H9 (cell line): Measurements from ENCODE around the gene SFXN5. TPM values are rescaled to one million over a fixed set of nuclear protein-coding genes. Genes with fewer than 3 reads are reported as not detected.

Source experiments
- DNase-seq: peaks from one replicate; pipeline ENCODE4 v3.0.0-alpha.2; 2017
- H2AFZ ChIP-seq: one replicate; pipeline ENCODE4 v1.6.1; 2013; ENCODE audit warnings: mild to moderate bottlenecking, low read length, control low read depth, moderate library complexity
- H2AK5ac ChIP-seq: 2 replicates; pipeline ENCODE4 v1.6.1; 2013; ENCODE audit warnings: low read length, control low read depth, mixed read lengths; ENCODE audit not compliant: insufficient read length
- H2BK120ac ChIP-seq: one replicate; pipeline ENCODE4 v1.6.1; 2013; ENCODE audit warnings: low read depth, mild to moderate bottlenecking, low read length, control low read depth, inconsistent platforms; ENCODE audit not compliant: poor library complexity, severe bottlenecking
- H2BK12ac ChIP-seq: 2 replicates; pipeline ENCODE4 v1.6.1; 2013; ENCODE audit warnings: low read length, control low read depth, mixed read lengths, low read depth; ENCODE audit not compliant: insufficient read length
- H2BK15ac ChIP-seq: 2 replicates; pipeline ENCODE4 v1.6.1; 2013; ENCODE audit warnings: low read depth, low read length, control low read depth
- H2BK20ac ChIP-seq: one replicate; pipeline ENCODE4 v1.6.1; 2013; ENCODE audit warnings: low read depth, mild to moderate bottlenecking, low read length, control low read depth, inconsistent platforms; ENCODE audit not compliant: poor library complexity, severe bottlenecking
- H2BK5ac ChIP-seq: 2 replicates; pipeline ENCODE4 v1.6.1; 2013; ENCODE audit warnings: low read length, control low read depth, mixed read lengths; ENCODE audit not compliant: insufficient read length
- H3K14ac ChIP-seq: 2 replicates; pipeline ENCODE4 v1.6.1; 2013; ENCODE audit warnings: low read length, control low read depth; ENCODE audit not compliant: insufficient read depth
- H3K18ac ChIP-seq: 2 replicates; pipeline ENCODE4 v1.6.1; 2013; ENCODE audit warnings: low read depth, mild to moderate bottlenecking, mixed read lengths, low read length, control low read depth; ENCODE audit not compliant: insufficient read length
- H3K23ac ChIP-seq: 2 replicates; pipeline ENCODE4 v1.6.1; 2013; ENCODE audit warnings: low read length, control low read depth, mixed read lengths, low read depth; ENCODE audit not compliant: insufficient read length
- H3K23me2 ChIP-seq: 2 replicates; pipeline ENCODE4 v1.6.1; 2013; ENCODE audit warnings: low read depth, mild to moderate bottlenecking, mixed read lengths, low read length, control low read depth; ENCODE audit not compliant: insufficient read length, poor library complexity, severe bottlenecking
- H3K27ac ChIP-seq: 2 replicates; pipeline ENCODE4 v1.5.1; 2013; ENCODE audit warnings: low read length, control low read depth, mixed read lengths, low read depth; ENCODE audit not compliant: insufficient read length
- H3K27me3 ChIP-seq: 2 replicates; pipeline ENCODE4 v1.6.1; 2013; ENCODE audit warnings: low read length, control low read depth, inconsistent platforms; ENCODE audit not compliant: insufficient read depth
- H3K4ac ChIP-seq: 2 replicates; pipeline ENCODE4 v1.6.1; 2013; ENCODE audit warnings: low read depth, mild to moderate bottlenecking, control low read depth, inconsistent platforms, low read length, moderate library complexity
- H3K4me1 ChIP-seq: 2 replicates; pipeline ENCODE4 v1.6.1; 2013; ENCODE audit warnings: low read length, control low read depth, inconsistent platforms; ENCODE audit not compliant: insufficient read depth
- H3K4me2 ChIP-seq: 2 replicates; pipeline ENCODE4 v1.6.1; 2013; ENCODE audit warnings: low read length, control low read depth, mixed read lengths; ENCODE audit not compliant: insufficient read length, insufficient read depth
- H3K56ac ChIP-seq: 2 replicates; pipeline ENCODE4 v1.6.1; 2013; ENCODE audit warnings: low read depth, mild to moderate bottlenecking, mixed read lengths, low read length, control low read depth; ENCODE audit not compliant: insufficient read length
- H3K79me1 ChIP-seq: 2 replicates; pipeline ENCODE4 v1.6.1; 2013; ENCODE audit warnings: low read depth, mild to moderate bottlenecking, moderate library complexity, low read length, control low read depth, inconsistent platforms; ENCODE audit not compliant: insufficient read depth, poor library complexity, severe bottlenecking
- H3K79me2 ChIP-seq: 2 replicates; pipeline ENCODE4 v1.6.1; 2013; ENCODE audit warnings: low read length, control low read depth, inconsistent platforms; ENCODE audit not compliant: insufficient read depth
- H3K9ac ChIP-seq: 2 replicates; pipeline ENCODE4 v1.6.1; 2013; ENCODE audit warnings: low read length, control low read depth, mixed read lengths; ENCODE audit not compliant: insufficient read length; ENCODE audit errors: extremely low read depth
- H3K9me3 ChIP-seq: one replicate; pipeline ENCODE4 v1.6.1; 2013; ENCODE audit warnings: low read depth, low read length, inconsistent platforms; ENCODE audit not compliant: control insufficient read depth
- H3T11ph ChIP-seq: one replicate; pipeline ENCODE4 v1.6.1; 2013; ENCODE audit warnings: mild to moderate bottlenecking, low read length, control low read depth, inconsistent platforms
- H4K20me1 ChIP-seq: one replicate; pipeline ENCODE4 v1.6.1; 2013; ENCODE audit not compliant: control insufficient read depth, insufficient read length, insufficient read depth
- H4K5ac ChIP-seq: 2 replicates; pipeline ENCODE4 v1.6.1; 2013; ENCODE audit warnings: low read depth, mild to moderate bottlenecking, mixed read lengths, low read length, control low read depth; ENCODE audit not compliant: insufficient read length
- H4K8ac ChIP-seq: replicated peaks from 2 replicates; pipeline ENCODE4 v1.6.1; 2013; ENCODE audit warnings: low read length, control low read depth, mixed read lengths, low read depth; ENCODE audit not compliant: insufficient read length
- H4K91ac ChIP-seq: 2 replicates; pipeline ENCODE4 v1.6.1; 2013; ENCODE audit warnings: low read depth, mild to moderate bottlenecking, moderate library complexity, mixed read lengths, low read length, control low read depth; ENCODE audit not compliant: insufficient read length
- H3K27ac Mint-ChIP-seq, 3 experiments: 2 replicates in 2 of 3; 3 replicates in 1 of 3; pipeline ENCODE4 v1.8.0; 2020 to 2021; ENCODE audit warnings: mixed read lengths in 3 of 3, mild to moderate bottlenecking in 1 of 3, moderate library complexity in 1 of 3
- H3K27me3 Mint-ChIP-seq: 2 replicates; pipeline ENCODE4 v1.8.0; 2021; ENCODE audit warnings: low read depth, mild to moderate bottlenecking, moderate library complexity, mixed read lengths
- H3K36me3 Mint-ChIP-seq, 3 experiments: 2 replicates in 2 of 3; 3 replicates in 1 of 3; pipeline ENCODE4 v1.8.0; 2020 to 2021; ENCODE audit warnings: low read depth in 3 of 3, mixed read lengths in 3 of 3; ENCODE audit not compliant: insufficient read depth in 1 of 3
- H3K4me1 Mint-ChIP-seq, 2 experiments: 2 replicates each; pipeline ENCODE4 v1.8.0; 2020; ENCODE audit warnings: mixed read lengths in 2 of 2
- H3K4me3 Mint-ChIP-seq, 2 experiments: 2 replicates in 1 of 2; 3 replicates in 1 of 2; pipeline ENCODE4 v1.8.0; 2020 to 2021; ENCODE audit warnings: mild to moderate bottlenecking in 2 of 2, mixed read lengths in 2 of 2, moderate library complexity in 1 of 2
- H3K9me3 Mint-ChIP-seq, 2 experiments: 2 replicates in 1 of 2; 3 replicates in 1 of 2; pipeline ENCODE4 v1.8.0; 2020; ENCODE audit warnings: mild to moderate bottlenecking in 2 of 2, mixed read lengths in 2 of 2, moderate library complexity in 1 of 2
- WGBS: extraction: QIAGEN DNeasy Blood & Tissue Kit; methylation state at CpG from one replicate; pipeline ENCODE4 v1.1.7; 2013; ENCODE audit warnings: missing lambda C conversion rate, low lambda C conversion rate, mixed read lengths; ENCODE audit not compliant: insufficient read length; ENCODE audit errors: extremely low coverage; 5-methylcytosine and 5-hydroxymethylcytosine counted together
- total RNA-seq: library from RNA; stranded (reverse); gene quantifications from 2 replicates; pipeline ENCODE4 v1.2.1, GENCODE V29; 2021
- TF ChIP-seq, protein P1 (sequence below): fragments of 200-600 bp; sonication (generic); conservative IDR thresholded peaks from 3 replicates; pipeline ENCODE4 v1.8.0; 2021; ENCODE audit warnings: antibody characterized with exemption, mild to moderate bottlenecking

SFXN5 gene
- total RNA-seq, 1 experiment from 2014 or later = 30.9 TPM

DNA sequence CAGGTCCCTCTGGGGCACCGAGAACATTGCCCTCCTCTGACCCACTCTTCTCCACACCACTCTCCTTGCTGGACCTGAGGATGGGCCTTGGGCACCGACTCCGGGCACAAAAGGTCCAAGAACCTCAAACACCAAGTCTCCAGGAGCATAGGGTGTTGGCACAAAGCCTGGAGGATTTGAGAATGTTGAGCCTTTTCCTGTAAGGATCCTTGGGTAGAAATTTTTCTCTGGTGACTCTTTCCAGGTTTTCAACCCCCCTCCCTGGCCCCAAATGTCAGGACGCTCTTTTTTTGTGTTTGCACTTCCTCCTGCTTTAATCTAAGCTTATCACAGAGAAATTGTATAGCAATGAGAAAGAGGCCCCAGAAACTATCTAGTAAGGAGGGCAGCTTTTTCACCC, 175.1 kb downstream of the SFXN5 start:
- Histone ChIP-seq H3T11ph (no peak overlapping the region), H2AFZ (no peak overlapping the region), H3K4me2 (no peak overlapping the region), H3K56ac (no peak overlapping the region), H3K27ac (no peak overlapping the region), H2BK120ac (no peak overlapping the region), H3K18ac (no peak overlapping the region), H3K4me1 (peaks cover 8% of the 10 kb centered on the region; the same call in 1 of the 2 replicates), H2BK15ac (no peak overlapping the region), H3K23ac (no peak overlapping the region), H4K5ac (no peak overlapping the region), H2BK12ac (no peak overlapping the region), H3K23me2 (no peaks in the 10 kb centered on the region), H3K14ac (no peak overlapping the region), H3K4ac (no peak overlapping the region), H4K20me1 (no peaks in the 10 kb centered on the region), H3K27me3 (no peaks in the 10 kb centered on the region; the same call in 1 of the 2 replicates), H3K79me1 (no peaks in the 10 kb centered on the region), H3K9me3 (no peaks in the 10 kb centered on the region), H2AK5ac (no peak overlapping the region), H4K91ac (no peak overlapping the region), H3K9ac (no peak overlapping the region), H2BK5ac (no peak overlapping the region), H3K79me2 (no peaks in the 10 kb centered on the region), H2BK20ac (no peak overlapping the region), H4K8ac (no peak overlapping the region)
- peaks cover 85% of the 10 kb centered on the region for H3K27me3 Mint-ChIP-seq
- no peak overlapping the region for H3K27ac Mint-ChIP-seq
- peaks cover 23 to 25% of the 10 kb centered on the region in 2 experiments for H3K4me1 Mint-ChIP-seq
- H3K36me3 Mint-ChIP-seq = no peaks in the 10 kb centered on the region; a peak in 1 of 7 replicates
- no peak for DNase-seq
- no CpG with 5 or more reads among the region's 4 CpGs for WGBS
- TF ChIP-seq, protein P1, sequence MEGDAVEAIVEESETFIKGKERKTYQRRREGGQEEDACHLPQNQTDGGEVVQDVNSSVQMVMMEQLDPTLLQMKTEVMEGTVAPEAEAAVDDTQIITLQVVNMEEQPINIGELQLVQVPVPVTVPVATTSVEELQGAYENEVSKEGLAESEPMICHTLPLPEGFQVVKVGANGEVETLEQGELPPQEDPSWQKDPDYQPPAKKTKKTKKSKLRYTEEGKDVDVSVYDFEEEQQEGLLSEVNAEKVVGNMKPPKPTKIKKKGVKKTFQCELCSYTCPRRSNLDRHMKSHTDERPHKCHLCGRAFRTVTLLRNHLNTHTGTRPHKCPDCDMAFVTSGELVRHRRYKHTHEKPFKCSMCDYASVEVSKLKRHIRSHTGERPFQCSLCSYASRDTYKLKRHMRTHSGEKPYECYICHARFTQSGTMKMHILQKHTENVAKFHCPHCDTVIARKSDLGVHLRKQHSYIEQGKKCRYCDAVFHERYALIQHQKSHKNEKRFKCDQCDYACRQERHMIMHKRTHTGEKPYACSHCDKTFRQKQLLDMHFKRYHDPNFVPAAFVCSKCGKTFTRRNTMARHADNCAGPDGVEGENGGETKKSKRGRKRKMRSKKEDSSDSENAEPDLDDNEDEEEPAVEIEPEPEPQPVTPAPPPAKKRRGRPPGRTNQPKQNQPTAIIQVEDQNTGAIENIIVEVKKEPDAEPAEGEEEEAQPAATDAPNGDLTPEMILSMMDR = no peak
- H3K9me3 Mint-ChIP-seq = no peaks in the 10 kb centered on the region
- H3K4me3 Mint-ChIP-seq = no peak overlapping the region
